ENCODE results near the gene SYNM.

DNA sequence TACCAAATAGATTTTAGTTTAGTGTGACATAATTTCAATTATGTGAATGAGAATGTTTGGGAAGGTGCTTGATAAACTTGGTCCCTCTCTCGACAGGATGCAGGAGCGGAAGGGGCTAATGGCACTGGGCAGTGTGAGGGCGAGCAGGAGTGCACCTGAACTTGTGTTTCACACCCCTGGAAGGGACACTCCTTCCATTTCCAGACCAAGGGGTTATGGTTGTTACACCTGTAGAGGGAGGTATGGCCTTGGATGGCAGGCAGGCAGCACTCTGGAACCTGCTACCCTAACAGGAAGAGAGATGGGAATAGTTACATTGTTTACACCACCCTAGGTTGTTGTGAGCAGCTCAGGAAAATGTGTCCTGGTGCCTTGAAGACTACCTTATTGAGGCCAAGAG, 22.1 kb downstream of the SYNM start:
- TF ChIP-seq POLR2AphosphoS5 (IDR thresholded peaks at IDR 0.05): no peak
- TF ChIP-seq, protein P1, sequence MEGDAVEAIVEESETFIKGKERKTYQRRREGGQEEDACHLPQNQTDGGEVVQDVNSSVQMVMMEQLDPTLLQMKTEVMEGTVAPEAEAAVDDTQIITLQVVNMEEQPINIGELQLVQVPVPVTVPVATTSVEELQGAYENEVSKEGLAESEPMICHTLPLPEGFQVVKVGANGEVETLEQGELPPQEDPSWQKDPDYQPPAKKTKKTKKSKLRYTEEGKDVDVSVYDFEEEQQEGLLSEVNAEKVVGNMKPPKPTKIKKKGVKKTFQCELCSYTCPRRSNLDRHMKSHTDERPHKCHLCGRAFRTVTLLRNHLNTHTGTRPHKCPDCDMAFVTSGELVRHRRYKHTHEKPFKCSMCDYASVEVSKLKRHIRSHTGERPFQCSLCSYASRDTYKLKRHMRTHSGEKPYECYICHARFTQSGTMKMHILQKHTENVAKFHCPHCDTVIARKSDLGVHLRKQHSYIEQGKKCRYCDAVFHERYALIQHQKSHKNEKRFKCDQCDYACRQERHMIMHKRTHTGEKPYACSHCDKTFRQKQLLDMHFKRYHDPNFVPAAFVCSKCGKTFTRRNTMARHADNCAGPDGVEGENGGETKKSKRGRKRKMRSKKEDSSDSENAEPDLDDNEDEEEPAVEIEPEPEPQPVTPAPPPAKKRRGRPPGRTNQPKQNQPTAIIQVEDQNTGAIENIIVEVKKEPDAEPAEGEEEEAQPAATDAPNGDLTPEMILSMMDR (IDR thresholded peaks at IDR 0.05): no peak
- TF ChIP-seq POLR2A (IDR thresholded peaks at IDR 0.05): no peak
- TF ChIP-seq EP300 (IDR thresholded peaks at IDR 0.05): no peak
